Measurements from ENCODE around the gene APOD.

The APOD gene

GRCh38 chr3:195587406-195587805 is 3.7 kb upstream of the APOD start:
- peak; percentile 11 for DNase-seq

- no peak for DNase-seq
Observed at GRCh38 chr3:195584543-195584870, 767 bp upstream of the APOD start.

GRCh38 chr3:195582947-195583346 is 793 bp downstream of the APOD start:
- DNase-seq, result peak; percentile 6

- DNase-seq, result no peak
Observed at GRCh38 chr3:195580744-195581443, 2.8 kb downstream of the APOD start.

- no peak for DNase-seq
Observed at GRCh38 chr3:195579281-195579680, 4.5 kb downstream of the APOD start.

GRCh38 chr3:195578565-195578964 is 5.2 kb downstream of the APOD start:
- no peak for DNase-seq

- DNase-seq, result peak; percentile 42
Observed at GRCh38 chr3:195577645-195578177, 6.0 kb downstream of the APOD start.

GRCh38 chr3:195574497-195575304 is 9.0 kb downstream of the APOD start:
- DNase-seq, result no peak

GRCh38 chr3:195573611-195574496 is 9.9 kb downstream of the APOD start:
- DNase-seq, result no peak

GRCh38 chr3:195571361-195571760 is 12.4 kb downstream of the APOD start:
- DNase-seq, result no peak

GRCh38 chr3:195570912-195571311 is 12.8 kb downstream of the APOD start:
- no peak for DNase-seq

GRCh38 chr3:195570344-195570743 is 13.4 kb downstream of the APOD start:
- DNase-seq, result no peak

- no peak for DNase-seq
Observed at GRCh38 chr3:195568630-195569029, 15.1 kb downstream of the APOD start.

GRCh38 chr3:195566797-195567196 is 16.9 kb downstream of the APOD start:
- DNase-seq, result no peak

GRCh38 chr3:195565716-195566115 is 18.0 kb downstream of the APOD start:
- no peak for DNase-seq

- no peak for DNase-seq
Observed at GRCh38 chr3:195563317-195563716, 20.4 kb downstream of the APOD start.

GRCh38 chr3:195559723-195560409 is 23.9 kb downstream of the APOD start:
- no peak for DNase-seq

GRCh38 chr3:195558602-195559001 is 25.1 kb downstream of the APOD start:
- peak; percentile 27 for DNase-seq

- DNase-seq, result no peak
Observed at GRCh38 chr3:195557322-195557721, 26.4 kb downstream of the APOD start.

- DNase-seq, result no peak
Observed at GRCh38 chr3:195556390-195556789, 27.4 kb downstream of the APOD start.

GRCh38 chr3:195555110-195555509 is 28.6 kb downstream of the APOD start:
- no peak for DNase-seq

GRCh38 chr3:195554458-195554857 is 29.3 kb downstream of the APOD start:
- no peak for DNase-seq

GRCh38 chr3:195553268-195553667 is 30.5 kb downstream of the APOD start:
- DNase-seq, result no peak

Data from MV-4-11 (cell line).